GM12878 (cell line): Measurements from ENCODE around the gene PIGM.

ENCODE experiments used
- CTCF ChIP-seq, 3 experiments: IDR thresholded peaks in 2 of 3; conservative IDR thresholded peaks in 1 of 3; 2 replicates each; pipeline ENCODE4 v1.5.1; 2011; ENCODE audit warnings: low read depth in 3 of 3, low read length in 3 of 3, mild to moderate bottlenecking in 3 of 3, control low read depth in 2 of 3, moderate library complexity in 2 of 3, inconsistent platforms in 1 of 3, mixed read lengths in 1 of 3; ENCODE audit not compliant: control insufficient read depth in 2 of 3, insufficient read depth in 1 of 3; ENCODE audit errors: extremely low read depth in 1 of 3
- NRF1 ChIP-seq: conservative IDR thresholded peaks from 2 replicates; pipeline ENCODE4 v1.6.1; 2011; ENCODE audit warnings: mild to moderate bottlenecking, low read depth, low read length, improper control_type of control experiment
- SP1 ChIP-seq: IDR thresholded peaks from one replicate; pipeline ENCODE4 v1.6.1; 2011; ENCODE audit warnings: low read depth, low read length

GRCh38 chr1:160017592-160017991, 14.2 kb downstream of the PIGM start:
- no peak for TF ChIP-seq SP1
- no peak for TF ChIP-seq NRF1
- TF ChIP-seq CTCF (IDR thresholded peaks at IDR 0.05 in 2 of 3, conservative IDR thresholded peaks at IDR 0.05 in 1 of 3; ENCODE audit: control insufficient read depth in 2 of 3, extremely low read depth in 1 of 3, insufficient read depth in 1 of 3, low read depth in 3 of 3, low read length in 3 of 3), result no peak
